ENCODE results near the gene PRDM1. TPM values are rescaled to one million over a fixed set of nuclear protein-coding genes. Genes with fewer than 3 reads are reported as not detected.

Gene PRDM1
- polyA plus RNA-seq, 1 experiment, result 3.7 TPM

- no peak for DNase-seq (ENCODE audit: low read depth, low spot score)
- ChIA-PET POLR2A (no interaction called here), CTCF (interaction anchor here (1.6 kb wide), 1 partner anchor 225 kb away, joined by 3 read pairs; no protein-coding TSS in a partner anchor)
- Histone ChIP-seq H3K27me3 (ENCODE audit: control insufficient read depth, insufficient read depth, low read length) (no peaks in the 10 kb centered on the region), H3K9me3 (ENCODE audit: control insufficient read depth, insufficient read depth, low read length) (no peaks in the 10 kb centered on the region), H3K27ac (ENCODE audit: low read depth, low read length) (no peak overlapping the region), H3K4me3 (ENCODE audit: low read depth, low read length) (no peak overlapping the region)
- no peak for TF ChIP-seq CTCF (IDR thresholded peaks at IDR 0.05; ENCODE audit: low read depth, low read length)
Observed at GRCh38 chr6:106076139-106076538, 10.0 kb upstream of the PRDM1 start.

GRCh38 chr6:106077170-106077569, 9.0 kb upstream of the PRDM1 start:
- no peak for TF ChIP-seq CTCF (IDR thresholded peaks at IDR 0.05; ENCODE audit: low read depth, low read length)
- CTCF ChIA-PET, result interaction anchor here (1.2 kb wide), 1 partner anchor 592 kb away, joined by 3 read pairs; no protein-coding TSS in a partner anchor
- POLR2A ChIA-PET, result no interaction called here
- Histone ChIP-seq H3K27ac (ENCODE audit: low read depth, low read length) (no peak overlapping the region), H3K27me3 (ENCODE audit: control insufficient read depth, insufficient read depth, low read length) (no peaks in the 10 kb centered on the region), H3K9me3 (ENCODE audit: control insufficient read depth, insufficient read depth, low read length) (no peaks in the 10 kb centered on the region), H3K4me3 (ENCODE audit: low read depth, low read length) (no peak overlapping the region)
- no peak for DNase-seq (ENCODE audit: low read depth, low spot score)

GRCh38 chr6:106077881-106078280, 8.3 kb upstream of the PRDM1 start:
- no peak for DNase-seq (ENCODE audit: low read depth, low spot score)
- ChIA-PET POLR2A (no interaction called here), CTCF (interaction anchor here (1.2 kb wide), 1 partner anchor 593 kb away, joined by 3 read pairs; no protein-coding TSS in a partner anchor)
- Histone ChIP-seq H3K27ac (ENCODE audit: low read depth, low read length) (no peak overlapping the region), H3K4me3 (ENCODE audit: low read depth, low read length) (no peak overlapping the region), H3K27me3 (ENCODE audit: control insufficient read depth, insufficient read depth, low read length) (no peaks in the 10 kb centered on the region), H3K9me3 (ENCODE audit: control insufficient read depth, insufficient read depth, low read length) (no peaks in the 10 kb centered on the region)
- no peak for TF ChIP-seq CTCF (IDR thresholded peaks at IDR 0.05; ENCODE audit: low read depth, low read length)

- Histone ChIP-seq H3K27ac (ENCODE audit: low read depth, low read length) (no peak overlapping the region), H3K4me3 (ENCODE audit: low read depth, low read length) (no peak overlapping the region), H3K9me3 (ENCODE audit: control insufficient read depth, insufficient read depth, low read length) (no peaks in the 10 kb centered on the region), H3K27me3 (ENCODE audit: control insufficient read depth, insufficient read depth, low read length) (no peaks in the 10 kb centered on the region)
- ChIA-PET CTCF (interaction anchor here (1.6 kb wide), 1 partner anchor 143 kb away, joined by 6 read pairs; no protein-coding TSS in a partner anchor), POLR2A (no interaction called here)
- no peak for DNase-seq (ENCODE audit: low read depth, low spot score)
- TF ChIP-seq CTCF (IDR thresholded peaks at IDR 0.05; ENCODE audit: low read depth, low read length), result no peak
Observed at GRCh38 chr6:106079961-106080762, 6.0 kb upstream of the PRDM1 start.

GRCh38 chr6:106080763-106081095, 5.4 kb upstream of the PRDM1 start:
- H3K27me3 ChIP-seq (ENCODE audit: control insufficient read depth, insufficient read depth, low read length), result no peaks in the 10 kb centered on the region
- H3K4me3 ChIP-seq (ENCODE audit: low read depth, low read length), result no peak overlapping the region
- ChIA-PET CTCF (interaction anchor here (1.6 kb wide), 1 partner anchor 143 kb away, joined by 6 read pairs; no protein-coding TSS in a partner anchor), POLR2A (no interaction called here)
- no peak for DNase-seq (ENCODE audit: low read depth, low spot score)
- no peak overlapping the region for H3K27ac ChIP-seq (ENCODE audit: low read depth, low read length)
- no peak for TF ChIP-seq CTCF (IDR thresholded peaks at IDR 0.05; ENCODE audit: low read depth, low read length)
- no peaks in the 10 kb centered on the region for H3K9me3 ChIP-seq (ENCODE audit: control insufficient read depth, insufficient read depth, low read length)

All from AG04450 (cell line).